Ovary (tissue), 3 donors: ENCODE data around the gene FAS.

Experiments
- EP300 ChIP-seq: sonication (generic); formaldehyde crosslinking; IDR thresholded peaks from one replicate; pipeline ENCODE4 v1.6.1; 2017; ENCODE audit warnings: antibody characterized with exemption
- POLR2A ChIP-seq: fragments of 450-650 bp; IDR thresholded peaks from one replicate; pipeline ENCODE4 v1.6.1; 2017; ENCODE audit warnings: antibody characterized with exemption, mild to moderate bottlenecking, moderate library complexity
- TF ChIP-seq, protein P1 (sequence below), 3 donors: fragments of 450-650 bp in 2 of 3; fragments of 200-600 bp in 1 of 3; IDR thresholded peaks; one replicate each; pipeline versions ENCODE4 v1.5.1 to v1.8.0; 2016 to 2022; ENCODE audit warnings: antibody characterized with exemption in 3 of 3, mild to moderate bottlenecking in 1 of 3
- donor health status: DM: no; HTN: no; CAD: no.

DNA sequence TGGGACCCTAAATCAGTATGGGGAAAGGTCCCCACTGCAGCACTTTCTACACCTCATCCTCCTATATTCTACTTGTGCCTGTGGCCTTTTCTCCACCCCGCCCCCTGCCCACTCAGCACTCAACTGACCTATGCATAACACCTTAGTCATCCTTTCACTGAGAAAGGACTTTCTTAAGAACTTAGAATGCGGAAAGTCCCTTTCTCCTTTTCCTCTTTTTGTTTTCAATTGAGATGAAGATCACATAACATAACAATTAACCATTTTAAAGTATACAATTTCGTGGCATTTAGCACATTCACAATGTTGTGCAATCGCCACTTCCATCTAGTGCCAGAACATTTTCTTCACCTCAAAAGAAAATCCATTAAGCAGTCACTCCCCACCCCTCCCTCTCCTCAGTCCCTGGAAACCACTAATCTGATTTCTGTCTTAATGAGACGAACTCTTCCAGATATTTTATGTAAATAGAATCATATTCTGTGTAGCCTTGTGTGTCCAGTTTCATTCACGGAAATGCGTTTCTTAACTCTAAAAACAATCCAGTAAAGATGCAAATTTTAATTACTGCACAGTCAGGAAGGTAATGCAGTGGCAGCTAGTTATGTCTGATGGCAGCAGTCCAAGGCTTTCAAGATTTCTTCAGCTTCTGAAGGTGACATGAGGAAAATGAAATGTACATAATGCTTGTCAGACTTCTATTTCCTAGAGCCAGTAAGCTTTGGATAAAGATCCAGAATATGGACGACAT is 41.7 kb downstream of the FAS start:
- TF ChIP-seq, protein P1, sequence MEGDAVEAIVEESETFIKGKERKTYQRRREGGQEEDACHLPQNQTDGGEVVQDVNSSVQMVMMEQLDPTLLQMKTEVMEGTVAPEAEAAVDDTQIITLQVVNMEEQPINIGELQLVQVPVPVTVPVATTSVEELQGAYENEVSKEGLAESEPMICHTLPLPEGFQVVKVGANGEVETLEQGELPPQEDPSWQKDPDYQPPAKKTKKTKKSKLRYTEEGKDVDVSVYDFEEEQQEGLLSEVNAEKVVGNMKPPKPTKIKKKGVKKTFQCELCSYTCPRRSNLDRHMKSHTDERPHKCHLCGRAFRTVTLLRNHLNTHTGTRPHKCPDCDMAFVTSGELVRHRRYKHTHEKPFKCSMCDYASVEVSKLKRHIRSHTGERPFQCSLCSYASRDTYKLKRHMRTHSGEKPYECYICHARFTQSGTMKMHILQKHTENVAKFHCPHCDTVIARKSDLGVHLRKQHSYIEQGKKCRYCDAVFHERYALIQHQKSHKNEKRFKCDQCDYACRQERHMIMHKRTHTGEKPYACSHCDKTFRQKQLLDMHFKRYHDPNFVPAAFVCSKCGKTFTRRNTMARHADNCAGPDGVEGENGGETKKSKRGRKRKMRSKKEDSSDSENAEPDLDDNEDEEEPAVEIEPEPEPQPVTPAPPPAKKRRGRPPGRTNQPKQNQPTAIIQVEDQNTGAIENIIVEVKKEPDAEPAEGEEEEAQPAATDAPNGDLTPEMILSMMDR (IDR thresholded peaks at IDR 0.05), result no peak
- TF ChIP-seq POLR2A (no peak), EP300 (no peak)
